NT2/D1 (cell line): Measurements from ENCODE around the gene BSPRY.

ENCODE experiments used
- SUZ12 ChIP-seq: IDR thresholded peaks from 2 replicates; pipeline ENCODE4 v1.6.1; 2011; ENCODE audit not compliant: insufficient read length, insufficient read depth; ENCODE audit errors: extremely low read depth
- YY1 ChIP-seq: IDR thresholded peaks from 2 replicates; pipeline ENCODE4 v1.6.1; 2011; ENCODE audit not compliant: insufficient read length, insufficient read depth

- TF ChIP-seq SUZ12, result no peak
- TF ChIP-seq YY1, result no peak
Measured at GRCh38 chr9:113310538-113310937, 38.8 kb upstream of the BSPRY start.
